Measurements from ENCODE around the gene TRAPPC14. TPM values are rescaled to one million over a fixed set of nuclear protein-coding genes. Genes with fewer than 3 reads are reported as not detected.

TRAPPC14 gene
- polyA plus RNA-seq, 1 experiment, result 3.5 TPM

- POLR2A ChIA-PET, result no interaction called here
Observed at GRCh38 chr7:100163006-100163531, 4.5 kb upstream of the TRAPPC14 start.

GRCh38 chr7:100160067-100160466 lies 1.5 kb upstream of the TRAPPC14 start:
- Histone ChIP-seq H3K9me3 (ENCODE audit: control insufficient read depth, insufficient read depth, low read length) (no peaks in the 10 kb centered on the region), H3K27ac (ENCODE audit: low read depth, low read length) (no peak overlapping the region), H3K4me3 (ENCODE audit: low read depth, low read length) (no peak overlapping the region), H3K27me3 (ENCODE audit: control insufficient read depth, insufficient read depth, low read length) (no peaks in the 10 kb centered on the region)
- no peak for DNase-seq (ENCODE audit: low read depth, low spot score)
- ChIA-PET CTCF (no interaction called here), POLR2A (interaction anchor here (1.2 kb wide), 1 partner anchor 17 kb away, joined by 4 read pairs; the partner anchor contains the start of genes GPC2 and STAG3)
- TF ChIP-seq CTCF (IDR thresholded peaks at IDR 0.05; ENCODE audit: low read depth, low read length), result no peak

More at GRCh38 chr7:100163006-100163531, 4.5 kb upstream of the TRAPPC14 start:
- H3K27ac ChIP-seq (ENCODE audit: low read depth, low read length), result no peak overlapping the region
- no peak for DNase-seq (ENCODE audit: low read depth, low spot score)
- H3K9me3 ChIP-seq (ENCODE audit: control insufficient read depth, insufficient read depth, low read length), result no peaks in the 10 kb centered on the region
- CTCF ChIA-PET, result no interaction called here
- no peak overlapping the region for H3K4me3 ChIP-seq (ENCODE audit: low read depth, low read length)
- H3K27me3 ChIP-seq (ENCODE audit: control insufficient read depth, insufficient read depth, low read length), result peaks cover 2% of the 10 kb centered on the region
- no peak for TF ChIP-seq CTCF (IDR thresholded peaks at IDR 0.05; ENCODE audit: low read depth, low read length)

- no peak for DNase-seq (ENCODE audit: low read depth, low spot score)
- H3K27me3 ChIP-seq (ENCODE audit: control insufficient read depth, insufficient read depth, low read length), result no peaks in the 10 kb centered on the region
- ChIA-PET CTCF (interaction anchor here (0.6 to 1.2 kb wide), 4 partner anchors 18 to 49 kb away, joined by 4 to 8 read pairs (median 4); no protein-coding TSS in a partner anchor), POLR2A (interaction anchor here (0.6 to 1.2 kb wide), 3 partner anchors 9 to 40 kb away, joined by 3 to 5 read pairs (median 4); partner anchors contain the start of genes CNPY4, GAL3ST4, GPC2 and STAG3)
- no peaks in the 10 kb centered on the region for H3K9me3 ChIP-seq (ENCODE audit: control insufficient read depth, insufficient read depth, low read length)
- TF ChIP-seq CTCF (IDR thresholded peaks at IDR 0.05; ENCODE audit: low read depth, low read length), result no peak
- H3K4me3 ChIP-seq (ENCODE audit: low read depth, low read length), result peak overlapping the region; percentile 69
- H3K27ac ChIP-seq (ENCODE audit: low read depth, low read length), result peak overlapping the region; percentile 47
Observed at GRCh38 chr7:100159099-100159623, 638 bp upstream of the TRAPPC14 start.

- DNase-seq (ENCODE audit: low read depth, low spot score), result no peak
- peak; percentile 37 for TF ChIP-seq CTCF (IDR thresholded peaks at IDR 0.05; ENCODE audit: low read depth, low read length)
- Histone ChIP-seq H3K9me3 (ENCODE audit: control insufficient read depth, insufficient read depth, low read length) (no peaks in the 10 kb centered on the region), H3K27me3 (ENCODE audit: control insufficient read depth, insufficient read depth, low read length) (no peaks in the 10 kb centered on the region), H3K27ac (ENCODE audit: low read depth, low read length) (peak overlapping the region; percentile 39), H3K4me3 (ENCODE audit: low read depth, low read length) (peak overlapping the region; percentile 69)
- POLR2A ChIA-PET, result interaction anchor here (0.6 to 2.0 kb wide), 3 partner anchors 9 to 23 kb away, joined by 4 to 8 read pairs (median 5); partner anchors contain the start of genes GAL3ST4 and LAMTOR4
- CTCF ChIA-PET, result interaction anchor here (0.8 to 1.0 kb wide), 3 partner anchors 11 to 31 kb away, joined by 3 read pairs; no protein-coding TSS in a partner anchor
Observed at GRCh38 chr7:100157334-100158228, 942 bp downstream of the TRAPPC14 start.

Data from AG04450 (cell line).